ENCODE data around the gene LIMK1. TPM values are rescaled to one million over a fixed set of nuclear protein-coding genes. Genes with fewer than 3 reads are reported as not detected.

Gene LIMK1
- total RNA-seq, 2 experiments from 2014 or later = 7.8 to 8.2 TPM

GRCh38 chr7:74070619-74070921 lies 13.0 kb upstream of the LIMK1 start:
- ChIA-PET POLR2A (no interaction called here), CTCF (no interaction called here)
- Histone ChIP-seq H3K4me1 (ENCODE audit: insufficient read depth, low read length) (no peaks in the 10 kb centered on the region), H3K9me3 (ENCODE audit: control insufficient read depth in 1 of 2, insufficient read depth in 1 of 2, low read length in 2 of 2) (no peaks in the 10 kb centered on the region), H3K36me3 (ENCODE audit: insufficient read depth, low read length) (no peaks in the 10 kb centered on the region), H3K27me3 (ENCODE audit: control insufficient read depth in 1 of 2, insufficient read depth in 2 of 2, low read length in 2 of 2) (no peaks in the 10 kb centered on the region), H3K27ac (ENCODE audit: low read depth in 1 of 2, low read length in 2 of 2) (no peak overlapping the region), H3K4me3 (ENCODE audit: low read length) (no peak overlapping the region)
- TF ChIP-seq CTCF (IDR thresholded peaks at IDR 0.05) = no peak
- DNase-seq = no peak
- no peak overlapping the region for H3K27ac Mint-ChIP-seq
- no peaks in the 10 kb centered on the region for H3K27me3 Mint-ChIP-seq
- H3K9me3 Mint-ChIP-seq = no peaks in the 10 kb centered on the region
- no peak overlapping the region for H3K4me3 Mint-ChIP-seq
- no peaks in the 10 kb centered on the region for H3K4me1 Mint-ChIP-seq (ENCODE audit: low read depth)
- no peaks in the 10 kb centered on the region for H3K36me3 Mint-ChIP-seq (ENCODE audit: low read depth)
- no peak for ATAC-seq (ENCODE audit: poor library complexity)
- intact Hi-C loops (cut with DNase I, micrococcal nuclease) = no loop called here

GRCh38 chr7:74071121-74071520 lies 12.5 kb upstream of the LIMK1 start:
- no peak for TF ChIP-seq CTCF (IDR thresholded peaks at IDR 0.05)
- DNase-seq (no peak), ATAC-seq (ENCODE audit: poor library complexity) (no peak)
- H3K4me3 ChIP-seq (ENCODE audit: low read length) = no peak overlapping the region
- no peaks in the 10 kb centered on the region for H3K9me3 ChIP-seq (ENCODE audit: control insufficient read depth in 1 of 2, insufficient read depth in 1 of 2, low read length in 2 of 2)
- H3K27ac ChIP-seq (ENCODE audit: low read depth in 1 of 2, low read length in 2 of 2) = no peak overlapping the region
- H3K4me3 Mint-ChIP-seq = no peak overlapping the region
- no peaks in the 10 kb centered on the region for H3K27me3 ChIP-seq (ENCODE audit: control insufficient read depth in 1 of 2, insufficient read depth in 2 of 2, low read length in 2 of 2)
- H3K4me1 Mint-ChIP-seq (ENCODE audit: low read depth) = no peaks in the 10 kb centered on the region
- intact Hi-C loops (cut with DNase I, micrococcal nuclease) = no loop called here
- no peaks in the 10 kb centered on the region for H3K9me3 Mint-ChIP-seq
- ChIA-PET CTCF (no interaction called here), POLR2A (no interaction called here)
- no peaks in the 10 kb centered on the region for H3K27me3 Mint-ChIP-seq
- no peaks in the 10 kb centered on the region for H3K4me1 ChIP-seq (ENCODE audit: insufficient read depth, low read length)
- no peaks in the 10 kb centered on the region for H3K36me3 Mint-ChIP-seq (ENCODE audit: low read depth)
- no peaks in the 10 kb centered on the region for H3K36me3 ChIP-seq (ENCODE audit: insufficient read depth, low read length)
- H3K27ac Mint-ChIP-seq = no peak overlapping the region

- Histone ChIP-seq H3K27me3 (ENCODE audit: control insufficient read depth in 1 of 2, insufficient read depth in 2 of 2, low read length in 2 of 2) (no peaks in the 10 kb centered on the region), H3K9me3 (ENCODE audit: control insufficient read depth in 1 of 2, insufficient read depth in 1 of 2, low read length in 2 of 2) (no peaks in the 10 kb centered on the region), H3K4me3 (ENCODE audit: low read length) (no peak overlapping the region), H3K4me1 (ENCODE audit: insufficient read depth, low read length) (no peaks in the 10 kb centered on the region), H3K27ac (ENCODE audit: low read depth in 1 of 2, low read length in 2 of 2) (no peak overlapping the region), H3K36me3 (ENCODE audit: insufficient read depth, low read length) (no peaks in the 10 kb centered on the region)
- ATAC-seq (ENCODE audit: poor library complexity) (no peak), DNase-seq (no peak)
- CTCF ChIA-PET = no interaction called here
- POLR2A ChIA-PET = no interaction called here
- Mint-ChIP-seq H3K27me3 (no peaks in the 10 kb centered on the region), H3K27ac (no peak overlapping the region), H3K9me3 (no peaks in the 10 kb centered on the region), H3K4me1 (ENCODE audit: low read depth) (no peaks in the 10 kb centered on the region), H3K36me3 (ENCODE audit: low read depth) (no peaks in the 10 kb centered on the region), H3K4me3 (no peak overlapping the region)
- TF ChIP-seq CTCF (IDR thresholded peaks at IDR 0.05) = no peak
- intact Hi-C loops (cut with DNase I, micrococcal nuclease) = loop anchor here in 1 of 2 experiments (2.0 kb wide), 1 partner anchor 20 kb away; no protein-coding TSS in a partner anchor
Measured at GRCh38 chr7:74074770-74075169, 8.8 kb upstream of the LIMK1 start.
